H7 (cell line): ENCODE data around the gene CSAD. TPM values are rescaled to one million over a fixed set of nuclear protein-coding genes. Genes with fewer than 3 reads are reported as not detected.
"Not testable (repeated sequence)": the region's sequence is repeated elsewhere in the genome, so short reads cannot be mapped to it uniquely, and the experiment has no call there.

ENCODE experiments used
- DNase-seq: peaks from one replicate; pipeline ENCODE4 v3.0.0; 2012
- H3K27me3 ChIP-seq: 2 replicates; pipeline ENCODE4 v1.6.0; 2011; ENCODE audit warnings: mild to moderate bottlenecking, low read length; ENCODE audit not compliant: control insufficient read depth, insufficient read depth
- H3K36me3 ChIP-seq: replicated peaks from 2 replicates; pipeline ENCODE4 v1.5.1; 2011; ENCODE audit warnings: low read length; ENCODE audit not compliant: control insufficient read depth, insufficient read depth
- H3K4me3 ChIP-seq: 2 replicates; pipeline ENCODE4 v1.5.1; 2011; ENCODE audit warnings: low read depth, mild to moderate bottlenecking, control low read depth, low read length, moderate library complexity; ENCODE audit not compliant: insufficient read depth
- total RNA-seq: library from RNA; depleted of rRNA; stranded (reverse); fragments of >200 nt; shearing (Covaris generic); gene quantifications from 2 replicates; pipeline ENCODE4 v1.2.3, GENCODE V29; 2014

Gene CSAD
- total RNA-seq, 1 experiment from 2014 or later = 3.0 TPM

DNA sequence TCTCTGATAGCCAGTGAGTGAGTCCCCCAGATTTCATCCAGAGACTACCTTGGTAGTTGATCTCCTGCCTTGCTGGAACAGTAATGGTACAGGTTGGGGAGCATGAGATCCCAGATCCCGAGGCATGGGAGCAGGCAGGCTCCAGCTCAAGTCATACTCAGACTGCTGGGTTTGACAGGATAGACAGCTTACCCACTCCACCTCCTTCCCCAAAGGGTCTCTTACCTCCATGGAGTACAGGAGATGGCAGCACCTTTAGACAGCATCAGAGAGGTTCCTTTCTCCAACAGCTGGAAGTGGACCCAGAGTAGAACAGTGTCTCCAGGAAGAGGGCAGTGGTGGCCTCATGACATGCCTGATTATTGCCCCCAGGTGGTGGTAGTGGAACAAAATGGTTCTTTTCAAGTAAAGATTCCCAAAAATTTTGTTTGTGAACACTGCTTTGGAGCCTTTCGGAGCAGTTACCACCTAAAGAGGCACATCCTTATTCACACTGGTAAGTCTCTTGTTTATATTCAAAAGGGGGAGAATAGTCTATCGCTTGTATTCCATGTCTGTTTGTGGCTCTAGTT is 4.9 kb upstream of the CSAD start:
- H3K36me3 ChIP-seq = peaks cover 19% of the 10 kb centered on the region
- H3K4me3 ChIP-seq = no peak overlapping the region
- DNase-seq = no peak
- H3K27me3 ChIP-seq = no peaks in the 10 kb centered on the region

DNA sequence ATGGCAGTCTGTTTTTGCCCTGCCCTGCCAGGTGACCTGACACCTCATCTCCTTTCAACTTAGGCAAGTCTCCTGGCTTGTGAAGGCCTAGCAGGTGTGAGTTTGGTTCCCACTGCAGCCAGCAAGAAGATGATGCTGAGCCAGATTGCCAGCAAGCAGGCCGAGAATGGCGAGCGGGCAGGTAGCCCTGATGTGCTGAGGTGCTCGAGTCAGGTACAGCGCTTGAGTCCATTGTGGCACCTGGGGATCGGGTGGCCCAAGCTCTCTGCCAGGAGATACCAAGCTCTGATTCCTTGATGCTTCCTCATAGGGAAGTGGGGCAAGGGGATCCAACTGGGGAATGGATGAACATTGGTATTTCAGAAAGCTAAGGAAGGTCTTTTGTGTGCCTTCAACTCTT is 4.1 kb upstream of the CSAD start:
- no peak overlapping the region for H3K4me3 ChIP-seq
- no peak for DNase-seq
- peaks cover 19% of the 10 kb centered on the region for H3K36me3 ChIP-seq
- H3K27me3 ChIP-seq = no peaks in the 10 kb centered on the region

GRCh38 chr12:53182903-53183302 is 2.2 kb upstream of the CSAD start:
- H3K4me3 ChIP-seq = no peak overlapping the region
- no peak for DNase-seq
- H3K27me3 ChIP-seq = peaks cover 7% of the 10 kb centered on the region; the same call in 1 of the 2 replicates
- peaks cover 19% of the 10 kb centered on the region for H3K36me3 ChIP-seq

DNA sequence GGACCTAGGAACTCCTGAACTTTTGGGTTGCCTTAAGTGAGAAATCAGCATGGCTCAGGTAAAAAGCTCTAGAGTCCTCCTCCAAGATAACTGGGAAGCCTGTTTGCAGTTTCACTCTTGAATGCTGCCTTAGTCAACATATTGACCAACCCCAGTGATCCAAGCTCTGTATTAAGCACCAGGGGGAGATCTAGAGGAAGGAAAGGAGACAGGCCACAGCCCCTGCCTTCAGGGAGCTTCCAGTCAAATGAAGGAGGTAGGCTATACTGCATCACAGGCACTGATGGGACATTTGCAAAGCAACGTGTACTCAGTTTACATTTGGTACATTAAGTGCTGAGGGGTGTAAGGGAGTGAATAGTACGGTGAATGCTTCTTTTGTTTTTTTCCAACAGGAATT is 1.2 kb upstream of the CSAD start:
- peaks cover 16% of the 10 kb centered on the region for H3K27me3 ChIP-seq
- DNase-seq = no peak
- H3K36me3 ChIP-seq = peaks cover 14% of the 10 kb centered on the region

DNA sequence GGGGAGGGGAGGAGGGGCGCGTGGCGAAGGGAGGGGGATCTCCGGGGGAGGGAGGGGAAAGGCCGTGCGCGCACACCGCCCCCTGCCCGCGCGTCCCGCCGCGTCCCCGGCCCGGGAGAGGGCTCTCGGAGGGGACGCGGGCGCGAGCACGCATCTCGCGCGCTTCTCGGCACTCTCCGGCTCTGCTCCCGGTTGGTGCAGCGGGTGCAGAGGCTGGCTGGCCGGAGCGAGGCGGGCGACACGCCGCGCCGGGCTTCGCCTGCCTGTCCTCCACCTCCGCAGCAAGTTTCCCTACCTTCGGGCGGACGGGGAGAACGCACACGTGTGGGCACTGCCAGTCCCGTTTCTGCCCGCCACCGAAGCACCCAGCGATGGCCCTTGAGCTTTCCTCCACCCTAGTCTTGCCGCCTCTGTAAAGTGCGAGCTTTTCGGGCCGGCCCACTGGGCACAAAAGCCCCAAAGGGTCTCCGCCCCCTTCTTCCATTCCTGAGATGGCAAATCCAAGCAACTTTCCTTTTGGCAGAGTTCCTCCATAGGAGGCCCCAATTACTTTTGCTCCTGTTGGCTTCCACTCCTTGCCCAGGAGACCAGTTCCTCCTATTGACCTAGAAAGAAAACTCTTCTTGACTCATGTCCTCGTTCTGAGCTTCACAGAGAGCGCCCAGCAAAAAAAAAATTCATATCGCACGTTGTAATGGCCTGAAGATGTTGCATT is 363 bp upstream of the CSAD start:
- DNase-seq = peak; percentile 98
- Histone ChIP-seq H3K36me3 (peaks cover 10% of the 10 kb centered on the region), H3K27me3 (peaks cover 19% of the 10 kb centered on the region), H3K4me3 (peak overlapping the region; percentile 83)

More for the DNA sequence above, 1.2 kb upstream of the CSAD start:
- H3K4me3 ChIP-seq = no peak overlapping the region

- Histone ChIP-seq H3K4me3 (peak overlapping the region; percentile 83), H3K36me3 (peaks cover 6% of the 10 kb centered on the region), H3K27me3 (peaks cover 26% of the 10 kb centered on the region)
- DNase-seq = peak; percentile 64
These were observed 972 bp downstream of the CSAD start for GRCh38 chr12:53179687-53180219.

DNA sequence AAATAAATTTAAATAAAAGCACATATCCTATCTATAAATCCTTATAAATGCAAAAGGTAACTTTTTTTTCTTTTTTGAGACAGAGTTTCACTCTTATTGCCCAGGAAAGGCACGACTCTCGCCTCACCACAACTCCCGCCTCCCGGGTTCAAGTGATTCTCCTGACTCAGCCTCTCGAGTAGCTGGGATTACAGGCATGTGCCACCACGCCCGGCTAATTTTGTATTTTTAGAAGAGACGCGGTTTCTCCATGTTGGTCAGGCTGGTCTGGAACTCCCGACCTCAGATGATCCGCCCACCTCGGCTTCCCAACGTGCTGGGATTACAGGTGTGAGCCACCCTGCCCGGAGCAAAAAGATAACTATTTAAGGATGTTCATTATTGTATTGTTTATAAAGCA is 1.9 kb downstream of the CSAD start:
- DNase-seq, H3K36me3 ChIP-seq, H3K4me3 ChIP-seq: not testable (repeated sequence)

DNA sequence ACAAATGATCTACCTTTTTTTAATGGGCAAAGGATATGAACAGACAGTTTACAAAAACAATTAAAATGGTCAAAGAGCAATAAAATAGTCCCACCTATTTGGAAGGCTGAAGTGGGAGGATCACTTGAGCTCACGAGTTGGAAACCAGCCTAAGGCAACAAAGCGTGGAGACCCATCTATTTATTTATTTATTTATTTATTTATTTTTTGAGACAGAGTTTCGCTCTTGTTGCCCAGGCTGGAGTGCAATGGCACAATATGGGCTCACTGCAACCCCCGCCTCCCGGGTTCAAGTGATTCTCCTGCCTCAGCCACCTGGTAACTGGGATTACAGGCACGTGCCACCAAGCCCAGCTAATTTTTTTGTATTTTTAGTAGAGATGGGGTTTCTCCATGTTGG is 3.3 kb downstream of the CSAD start:
- not testable (repeated sequence) for DNase-seq, H3K36me3 ChIP-seq, H3K4me3 ChIP-seq
- H3K27me3 ChIP-seq = peaks cover 45% of the 10 kb centered on the region

More for the DNA sequence above, 1.9 kb downstream of the CSAD start:
- H3K27me3 ChIP-seq = peaks cover 32% of the 10 kb centered on the region

DNA sequence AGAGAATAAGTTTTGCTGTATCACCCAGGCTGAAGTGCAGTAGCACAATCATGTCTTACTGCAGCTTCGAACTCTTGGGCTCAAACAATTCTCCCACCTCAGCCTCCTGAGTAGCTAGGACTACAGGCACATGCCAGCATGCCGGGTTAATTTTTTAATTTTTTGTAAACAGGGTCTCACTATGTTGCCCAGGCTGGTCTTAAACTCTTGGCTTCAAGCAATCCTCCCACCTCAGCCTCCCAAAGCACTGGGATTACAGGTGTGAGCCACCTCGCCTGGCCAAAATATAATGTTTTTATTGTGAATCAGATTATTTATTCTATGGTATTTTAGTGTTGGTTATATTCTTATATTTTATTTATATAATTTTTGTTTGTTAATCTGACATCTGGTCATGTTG is 4.0 kb downstream of the CSAD start:
- Histone ChIP-seq H3K4me3 (no peak overlapping the region), H3K27me3 (peaks cover 52% of the 10 kb centered on the region), H3K36me3 (0 out of 2 replicates have a peak, but pooled peaks cover 1% of the 10 kb centered on the region)
- no peak for DNase-seq

- Histone ChIP-seq H3K27me3 (peaks cover 67% of the 10 kb centered on the region), H3K36me3 (no peaks in the 10 kb centered on the region), H3K4me3 (no peak overlapping the region)
- DNase-seq = peak; percentile 86
These were observed 5.7 kb downstream of the CSAD start for GRCh38 chr12:53174881-53175491.

- DNase-seq = no peak
- Histone ChIP-seq H3K4me3 (no peak overlapping the region), H3K27me3 (peaks cover 65% of the 10 kb centered on the region), H3K36me3 (no peaks in the 10 kb centered on the region)
These were observed 7.5 kb downstream of the CSAD start for GRCh38 chr12:53173085-53173715.

- H3K36me3 ChIP-seq = no peaks in the 10 kb centered on the region
- H3K4me3 ChIP-seq = no peak overlapping the region
- peaks cover 59% of the 10 kb centered on the region for H3K27me3 ChIP-seq
- no peak for DNase-seq
These were observed 8.4 kb downstream of the CSAD start for GRCh38 chr12:53172352-53172751.

GRCh38 chr12:53171725-53172329 is 8.9 kb downstream of the CSAD start:
- Histone ChIP-seq H3K4me3 (no peak overlapping the region), H3K36me3 (no peaks in the 10 kb centered on the region), H3K27me3 (peaks cover 57% of the 10 kb centered on the region)
- no peak for DNase-seq
